ENCODE measurements around the gene NTMT1. TPM values are rescaled to one million over a fixed set of nuclear protein-coding genes. Genes with fewer than 3 reads are reported as not detected.

The NTMT1 gene
- total RNA-seq, 1 donor from 2014 or later, result 55.1 TPM

GRCh38 chr9:129601082-129601674 lies 24.8 kb upstream of the NTMT1 start:
- H3K27ac Mint-ChIP-seq (ENCODE audit: unreplicated experiment), result peak overlapping the region; percentile 12
- no peak overlapping the region for H3K4me3 Mint-ChIP-seq (ENCODE audit: unreplicated experiment)
- no peak for FAIRE-seq

DNA sequence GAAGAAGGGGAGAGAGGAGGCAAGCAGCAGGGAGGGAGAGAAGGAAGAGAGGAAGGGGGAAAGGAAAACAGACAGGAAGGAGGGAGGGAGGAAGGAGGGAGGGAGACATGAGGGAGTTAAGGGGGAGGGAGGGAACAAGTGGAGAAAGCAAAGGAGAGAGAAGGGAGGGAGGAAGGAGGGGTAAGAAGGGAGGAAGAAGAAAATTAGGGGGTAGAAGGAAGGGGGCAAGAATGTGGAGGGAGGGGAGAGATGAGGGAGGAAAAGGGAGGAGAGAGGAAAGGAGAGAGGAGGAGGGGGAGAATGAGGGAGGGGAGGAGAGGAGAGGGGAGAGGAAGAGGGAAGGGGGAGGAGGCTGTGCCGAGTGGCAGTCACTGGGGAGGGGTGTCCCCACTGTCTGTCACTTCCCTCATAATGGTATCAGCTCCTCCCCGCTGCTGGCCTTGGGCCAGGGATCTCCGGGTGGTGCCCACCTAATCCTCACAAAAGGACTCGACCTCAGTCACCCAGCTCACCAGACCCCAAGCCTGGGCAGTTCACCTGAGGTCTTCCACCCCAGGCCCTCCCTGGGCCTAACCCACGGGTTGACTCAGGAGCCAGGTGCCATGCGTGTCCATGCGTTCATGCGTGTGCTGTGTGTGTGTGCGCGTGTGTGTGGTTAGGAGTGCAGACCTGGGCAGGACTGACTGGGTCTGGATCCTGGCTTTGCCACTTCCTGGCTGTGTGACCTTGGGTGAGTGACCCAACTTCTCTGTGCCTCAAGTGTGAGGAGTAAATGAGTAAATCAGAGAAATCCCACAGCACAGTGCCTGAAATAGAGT lies 23.2 kb upstream of the NTMT1 start:
- Histone ChIP-seq H3K9me3 (ENCODE audit: insufficient read depth, low read depth, low read length) (no peaks in the 10 kb centered on the region), H4K20me1 (ENCODE audit: insufficient read depth, low read length) (no peaks in the 10 kb centered on the region), H3K9ac (ENCODE audit: low read length) (no peak overlapping the region), H3K27me3 (ENCODE audit: insufficient read depth, low read length) (no peaks in the 10 kb centered on the region), H3K4me1 (ENCODE audit: insufficient read depth, low read length) (peaks cover 11% of the 10 kb centered on the region), H3K4me3 (ENCODE audit: insufficient read depth, low read depth, low read length) (no peak overlapping the region), H3K79me2 (ENCODE audit: insufficient read depth, low read length) (no peaks in the 10 kb centered on the region), H3K27ac (ENCODE audit: low read depth, low read length) (no peak overlapping the region), H3K36me3 (ENCODE audit: insufficient read depth, low read length) (no peaks in the 10 kb centered on the region), H2AFZ (ENCODE audit: low read depth, low read length) (peak overlapping the region; percentile 0), H3K4me2 (ENCODE audit: low read length) (peak overlapping the region; percentile 15)
- peaks cover 19% of the 10 kb centered on the region for H3K4me1 Mint-ChIP-seq (ENCODE audit: low read depth, unreplicated experiment)
- TF ChIP-seq EZH2 (IDR thresholded peaks at IDR 0.05; ENCODE audit: insufficient read depth, low read length), result no peak
- TF ChIP-seq, protein P1, sequence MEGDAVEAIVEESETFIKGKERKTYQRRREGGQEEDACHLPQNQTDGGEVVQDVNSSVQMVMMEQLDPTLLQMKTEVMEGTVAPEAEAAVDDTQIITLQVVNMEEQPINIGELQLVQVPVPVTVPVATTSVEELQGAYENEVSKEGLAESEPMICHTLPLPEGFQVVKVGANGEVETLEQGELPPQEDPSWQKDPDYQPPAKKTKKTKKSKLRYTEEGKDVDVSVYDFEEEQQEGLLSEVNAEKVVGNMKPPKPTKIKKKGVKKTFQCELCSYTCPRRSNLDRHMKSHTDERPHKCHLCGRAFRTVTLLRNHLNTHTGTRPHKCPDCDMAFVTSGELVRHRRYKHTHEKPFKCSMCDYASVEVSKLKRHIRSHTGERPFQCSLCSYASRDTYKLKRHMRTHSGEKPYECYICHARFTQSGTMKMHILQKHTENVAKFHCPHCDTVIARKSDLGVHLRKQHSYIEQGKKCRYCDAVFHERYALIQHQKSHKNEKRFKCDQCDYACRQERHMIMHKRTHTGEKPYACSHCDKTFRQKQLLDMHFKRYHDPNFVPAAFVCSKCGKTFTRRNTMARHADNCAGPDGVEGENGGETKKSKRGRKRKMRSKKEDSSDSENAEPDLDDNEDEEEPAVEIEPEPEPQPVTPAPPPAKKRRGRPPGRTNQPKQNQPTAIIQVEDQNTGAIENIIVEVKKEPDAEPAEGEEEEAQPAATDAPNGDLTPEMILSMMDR (IDR thresholded peaks at IDR 0.05; ENCODE audit: insufficient read depth, low read depth, low read length), result no peak
- DNase-seq (ENCODE audit: low read depth), result no peak
- H3K36me3 Mint-ChIP-seq (ENCODE audit: low read depth, unreplicated experiment), result no peaks in the 10 kb centered on the region
- H3K27me3 Mint-ChIP-seq (ENCODE audit: low read depth, unreplicated experiment), result no peaks in the 10 kb centered on the region
- no peak overlapping the region for H3K4me3 Mint-ChIP-seq (ENCODE audit: unreplicated experiment)
- H3K27ac Mint-ChIP-seq (ENCODE audit: unreplicated experiment), result no peak overlapping the region
- no peak for FAIRE-seq
- H3K9me3 Mint-ChIP-seq (ENCODE audit: unreplicated experiment), result no peaks in the 10 kb centered on the region

More at GRCh38 chr9:129601082-129601674, 24.8 kb upstream of the NTMT1 start:
- Histone ChIP-seq H3K36me3 (ENCODE audit: insufficient read depth, low read length) (no peaks in the 10 kb centered on the region), H3K79me2 (ENCODE audit: insufficient read depth, low read length) (no peaks in the 10 kb centered on the region), H2AFZ (ENCODE audit: low read depth, low read length) (no peak overlapping the region), H3K4me1 (ENCODE audit: insufficient read depth, low read length) (peaks cover 18% of the 10 kb centered on the region), H3K4me2 (ENCODE audit: low read length) (no peak overlapping the region), H3K27me3 (ENCODE audit: insufficient read depth, low read length) (no peaks in the 10 kb centered on the region), H3K4me3 (ENCODE audit: insufficient read depth, low read depth, low read length) (no peak overlapping the region), H3K9ac (ENCODE audit: low read length) (no peak overlapping the region), H3K9me3 (ENCODE audit: insufficient read depth, low read depth, low read length) (no peaks in the 10 kb centered on the region), H4K20me1 (ENCODE audit: insufficient read depth, low read length) (no peaks in the 10 kb centered on the region), H3K27ac (ENCODE audit: low read depth, low read length) (no peak overlapping the region)
- no peak for DNase-seq (ENCODE audit: low read depth)
- Mint-ChIP-seq H3K9me3 (ENCODE audit: unreplicated experiment) (no peaks in the 10 kb centered on the region), H3K36me3 (ENCODE audit: low read depth, unreplicated experiment) (no peaks in the 10 kb centered on the region), H3K27me3 (ENCODE audit: low read depth, unreplicated experiment) (no peaks in the 10 kb centered on the region), H3K4me1 (ENCODE audit: low read depth, unreplicated experiment) (peaks cover 12% of the 10 kb centered on the region)
- no peak for TF ChIP-seq EZH2 (IDR thresholded peaks at IDR 0.05; ENCODE audit: insufficient read depth, low read length)
- TF ChIP-seq, protein P1 (IDR thresholded peaks at IDR 0.05; ENCODE audit: insufficient read depth, low read depth, low read length), result no peak
